GM18499 (cell line): ENCODE measurements around the gene NPTX1.

ENCODE experiments used
- ATAC-seq: cut with Tn5 transposase; IDR thresholded peaks from one replicate; pipeline ENCODE4 v1.9.1; 2021; ENCODE audit warnings: moderate number of reproducible peaks; ENCODE audit not compliant: insufficient read depth, unreplicated experiment

NPTX1 gene

GRCh38 chr17:80464486-80464885, 11.9 kb downstream of the NPTX1 start:
- ATAC-seq: no peak

- ATAC-seq: no peak
Measured at GRCh38 chr17:80463784-80464400, 12.5 kb downstream of the NPTX1 start.

DNA sequence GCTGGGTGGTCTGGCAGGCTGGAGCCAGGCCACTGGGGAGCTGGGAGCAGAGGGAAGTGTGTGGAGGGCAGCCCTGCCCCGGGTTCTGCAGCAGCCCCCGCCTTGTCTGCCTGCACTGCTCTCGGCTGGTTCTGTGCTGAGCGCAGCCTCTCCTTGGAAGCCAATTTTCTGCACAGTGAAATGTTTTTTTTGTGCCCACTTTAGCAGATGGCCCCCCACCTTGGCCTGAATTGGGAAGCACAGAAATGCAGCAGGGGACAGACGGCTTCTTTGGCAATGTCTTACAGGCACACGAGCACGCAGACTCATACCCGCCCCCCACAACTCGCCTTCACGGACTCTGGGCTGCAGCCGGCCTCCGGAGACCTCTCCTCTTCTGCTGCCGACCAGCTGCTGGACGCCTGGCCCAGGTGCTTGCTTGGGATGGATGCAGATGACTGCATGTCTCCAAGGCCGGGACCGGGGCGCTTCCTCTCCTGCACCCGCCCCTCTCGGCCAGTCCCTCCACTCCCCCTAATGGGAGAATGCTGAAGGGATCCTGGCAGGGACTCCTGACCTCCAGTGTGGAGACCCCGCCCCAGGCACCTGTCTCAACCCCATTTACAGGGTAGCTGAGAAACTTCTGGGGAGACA, 14.8 kb downstream of the NPTX1 start:
- no peak for ATAC-seq

GRCh38 chr17:80460429-80460834, 16.0 kb downstream of the NPTX1 start:
- ATAC-seq: no peak

- no peak for ATAC-seq
Measured at GRCh38 chr17:80459234-80459633, 17.2 kb downstream of the NPTX1 start.

GRCh38 chr17:80458016-80458415, 18.4 kb downstream of the NPTX1 start:
- no peak for ATAC-seq

- ATAC-seq: no peak
Measured at GRCh38 chr17:80457236-80457856, 19.1 kb downstream of the NPTX1 start.

DNA sequence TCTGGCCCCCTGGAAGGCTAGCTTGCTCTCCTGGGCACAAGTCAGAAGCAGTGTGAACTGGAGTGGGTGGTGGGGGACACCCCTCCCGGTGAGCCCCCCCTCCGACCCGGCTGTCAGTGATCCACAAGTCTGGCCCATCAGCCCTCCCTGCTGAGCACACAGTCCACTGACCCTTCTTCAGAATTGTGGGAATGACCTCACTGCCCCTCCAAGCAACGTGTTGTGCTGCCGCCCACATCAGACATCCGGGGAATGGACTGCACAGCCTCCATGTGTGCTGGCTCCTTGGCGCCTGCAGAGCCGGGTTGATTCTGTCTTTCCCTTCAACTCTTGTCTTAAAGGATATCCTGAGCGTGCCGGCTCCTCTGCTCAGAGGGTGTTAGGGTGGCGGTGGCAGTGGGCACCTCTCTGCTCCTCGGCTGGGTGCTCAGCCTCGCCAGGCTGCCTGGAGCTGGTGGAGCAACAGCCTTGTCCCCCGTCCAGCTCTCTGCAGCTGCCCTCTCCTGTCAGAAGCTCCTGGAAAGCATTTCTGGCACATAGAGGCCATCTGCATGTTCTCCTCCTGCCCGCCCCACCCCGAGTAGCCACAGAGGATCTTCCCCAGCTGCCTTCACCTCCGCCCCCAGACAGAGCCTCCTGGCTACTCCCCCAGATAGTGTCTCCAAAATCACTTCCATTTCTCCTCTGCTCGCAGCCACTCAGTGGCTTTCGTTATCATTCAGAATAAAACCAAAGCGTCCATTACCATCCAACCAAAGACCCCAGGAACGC, 19.8 kb downstream of the NPTX1 start:
- ATAC-seq: no peak

DNA sequence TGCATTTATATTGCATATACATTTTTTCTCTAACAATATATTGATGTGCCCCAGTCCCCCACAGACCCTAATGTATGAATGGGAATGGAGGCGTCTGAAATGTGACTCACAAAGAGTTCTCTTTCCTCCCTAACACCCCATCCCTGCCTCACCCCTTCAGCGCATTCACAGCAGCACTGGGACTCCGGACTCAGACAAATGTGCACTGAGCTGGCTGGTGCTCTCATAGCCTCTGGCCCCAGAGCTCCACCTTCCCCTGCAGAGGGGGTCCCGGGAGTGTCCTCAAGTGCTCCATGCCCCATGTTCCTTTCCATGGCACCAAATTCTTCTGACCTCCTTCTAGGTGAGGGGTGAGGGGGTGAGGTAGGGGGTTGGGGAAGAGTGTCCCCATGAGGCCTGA, 20.6 kb downstream of the NPTX1 start:
- ATAC-seq: no peak

GRCh38 chr17:80455336-80455710, 21.1 kb downstream of the NPTX1 start:
- ATAC-seq: peak; percentile 14

GRCh38 chr17:80454557-80455335, 21.7 kb downstream of the NPTX1 start:
- ATAC-seq: peak; percentile 59

DNA sequence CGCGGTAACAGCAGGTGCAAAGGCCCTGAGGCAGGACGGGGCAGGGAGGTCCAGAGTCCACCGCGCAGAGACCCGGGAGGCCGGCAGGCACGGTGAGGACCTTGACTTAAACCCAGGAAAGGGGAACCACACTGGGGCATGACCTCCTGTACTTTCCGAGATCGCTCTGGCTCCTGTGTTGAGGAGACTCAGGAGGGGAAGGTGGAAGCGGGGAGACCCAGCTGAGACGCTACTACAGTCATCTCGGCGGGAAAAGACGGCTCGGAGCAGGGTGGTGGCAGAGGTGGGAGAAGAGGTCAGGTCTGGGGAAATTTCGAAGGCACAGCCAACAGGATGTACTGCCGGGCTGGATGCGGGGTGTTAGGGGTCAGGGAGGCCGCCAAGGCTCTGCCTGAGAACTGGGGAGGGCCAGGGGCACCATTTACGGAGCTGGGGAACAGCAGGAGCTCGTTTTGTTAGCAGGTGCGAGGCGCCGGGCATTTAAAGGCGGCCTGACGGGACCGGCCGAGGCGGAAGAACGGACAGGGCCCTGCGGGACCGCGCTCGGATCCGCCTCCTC, 22.3 kb downstream of the NPTX1 start:
- ATAC-seq: no peak

GRCh38 chr17:80453126-80453997, 23.0 kb downstream of the NPTX1 start:
- ATAC-seq: no peak

DNA sequence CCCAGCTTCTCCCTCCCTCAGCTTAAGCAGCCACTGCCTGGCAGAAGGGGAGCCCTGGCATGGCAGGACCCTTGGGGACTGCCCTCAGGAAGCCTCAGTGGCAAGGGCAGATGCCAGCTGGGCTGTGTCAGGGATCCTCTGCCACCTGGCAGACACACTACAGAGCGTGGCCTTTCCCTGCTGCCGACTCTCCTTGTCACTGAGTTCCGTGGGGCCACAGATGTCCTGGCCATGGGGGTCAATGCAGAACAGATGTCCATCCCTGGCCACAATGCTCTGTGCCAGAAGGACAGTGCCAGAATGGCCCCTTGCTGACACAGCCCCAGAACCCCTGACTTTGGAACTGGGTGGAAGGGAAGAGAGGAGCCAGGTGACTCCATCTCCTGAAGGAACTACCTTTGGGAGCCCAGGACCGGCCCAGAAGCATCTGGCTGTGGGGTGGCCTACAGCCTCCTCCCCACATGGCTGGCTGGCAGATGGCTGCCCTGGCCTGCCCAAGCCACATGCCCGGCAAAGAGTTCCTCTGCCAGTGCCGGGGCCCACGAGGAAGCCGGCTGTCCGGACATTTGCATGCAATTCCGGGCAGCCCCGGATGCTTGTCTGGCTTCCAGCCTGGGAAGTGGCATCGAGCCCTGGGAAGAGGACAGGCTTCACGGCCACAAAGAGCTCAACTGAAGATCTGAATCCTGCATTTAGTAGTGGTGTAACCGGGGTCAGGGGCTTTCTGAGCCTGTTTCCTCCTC, 24.1 kb downstream of the NPTX1 start:
- ATAC-seq: no peak

DNA sequence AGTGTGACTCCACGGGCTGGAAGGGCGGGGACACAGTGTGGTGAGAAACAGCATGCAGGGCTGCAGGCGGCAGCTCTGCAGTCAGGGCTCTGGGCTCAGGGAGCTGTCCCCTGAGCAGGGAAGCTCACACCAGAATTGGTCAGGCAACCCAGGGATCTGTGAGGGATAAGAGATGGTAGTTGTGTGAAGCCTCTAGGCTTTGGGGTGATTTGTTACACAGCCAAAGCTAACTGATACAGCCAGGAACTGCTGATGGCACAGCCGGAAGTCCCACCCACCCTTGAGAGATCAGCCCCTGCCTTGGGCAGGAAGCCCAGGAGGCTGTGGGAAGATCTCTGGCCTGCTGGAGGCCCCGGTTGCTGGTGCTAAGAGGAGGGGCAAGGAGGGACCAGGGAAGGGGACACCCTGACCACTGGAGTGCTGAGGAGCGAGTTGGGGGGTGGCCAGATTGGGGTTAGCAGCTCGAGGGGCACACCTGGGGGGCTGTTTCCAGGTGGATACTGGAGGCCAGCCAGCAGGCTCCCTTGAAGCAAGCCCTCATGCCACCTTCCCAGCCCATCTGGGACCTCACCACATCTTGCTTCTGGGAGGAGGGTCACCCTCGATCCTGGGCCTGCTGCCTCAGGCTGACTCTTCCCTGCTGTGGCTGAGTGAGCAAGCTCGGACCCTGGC, 25.2 kb downstream of the NPTX1 start:
- ATAC-seq: no peak

GRCh38 chr17:80449930-80450576, 26.4 kb downstream of the NPTX1 start:
- ATAC-seq: no peak

DNA sequence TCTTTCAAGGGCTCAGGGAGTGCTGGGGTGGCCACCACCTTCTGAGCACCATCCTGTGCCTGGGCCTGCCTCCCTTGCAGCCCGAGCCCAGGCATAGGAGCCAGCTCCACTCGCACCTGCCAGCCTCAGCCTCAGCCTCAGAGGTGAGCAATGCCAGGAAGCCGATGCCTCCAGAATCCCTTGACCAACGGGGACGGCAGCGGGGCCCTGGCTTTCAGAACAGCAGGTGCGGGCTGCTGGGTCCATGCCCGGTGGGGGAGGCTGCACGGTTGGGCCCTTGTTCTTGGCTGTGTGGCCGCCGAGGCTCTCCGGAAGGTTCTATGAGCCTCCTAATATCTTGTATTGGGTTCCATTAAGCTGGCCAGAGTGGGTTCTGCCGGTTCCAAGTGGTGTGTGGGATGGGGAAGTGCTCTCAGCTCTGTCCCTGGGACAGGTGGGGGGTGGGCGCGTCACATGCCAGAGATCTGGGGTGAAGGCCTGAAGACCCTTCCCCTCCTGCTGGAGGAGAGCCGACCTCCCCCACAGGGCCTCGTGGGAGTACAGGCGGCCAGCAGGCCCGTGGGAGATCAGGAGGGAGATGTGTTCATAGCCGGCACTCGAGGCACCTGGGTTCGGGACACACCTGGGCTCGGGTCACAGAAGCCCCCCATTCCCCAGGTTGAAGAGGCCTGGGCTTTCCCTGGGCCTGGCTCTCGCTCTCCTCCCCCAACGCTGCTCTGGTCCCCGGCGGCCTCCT, 27.0 kb downstream of the NPTX1 start:
- no peak for ATAC-seq
